ENCODE results near the gene LRRC45.

Gene LRRC45

GRCh38 chr17:82019690-82020571, 3.2 kb upstream of the LRRC45 start:
- peak; percentile 39 for DNase-seq (ENCODE audit: low read depth)

DNA sequence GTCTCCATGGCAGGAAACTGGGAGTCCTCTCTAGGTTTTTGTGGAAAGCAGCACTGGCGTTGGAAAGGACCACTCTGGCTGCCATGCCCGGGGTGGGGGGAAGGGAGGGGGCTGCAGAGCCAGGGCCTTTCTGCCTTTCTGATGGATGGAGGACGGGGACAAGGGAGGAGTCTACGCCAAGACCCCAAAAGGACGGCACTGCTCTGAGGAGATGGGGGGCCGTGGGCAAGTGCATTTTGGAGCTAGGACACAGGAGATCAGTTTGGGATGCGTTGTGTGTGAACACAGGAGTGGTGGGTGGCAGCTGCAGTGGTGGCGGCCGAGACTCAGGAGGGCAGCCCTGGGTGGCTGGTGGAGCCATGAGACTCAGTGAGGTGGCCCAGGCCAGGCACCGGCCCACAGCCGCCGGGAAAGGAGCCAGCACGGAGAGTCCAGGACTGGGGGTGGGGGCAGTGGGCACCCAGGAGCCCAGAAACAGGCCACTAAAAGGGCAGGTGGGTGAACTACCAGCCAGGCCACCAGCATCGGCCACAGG, 2.5 kb upstream of the LRRC45 start:
- no peak for DNase-seq (ENCODE audit: low read depth)

- peak; percentile 83 for DNase-seq (ENCODE audit: low read depth)
These were observed 1.8 kb upstream of the LRRC45 start for GRCh38 chr17:82021107-82021899.

- no peak for DNase-seq (ENCODE audit: low read depth)
These were observed 1.2 kb upstream of the LRRC45 start for GRCh38 chr17:82021900-82022309.

GRCh38 chr17:82022310-82022980, 660 bp upstream of the LRRC45 start, which contains the start of gene CENPX:
CENPX (minus strand) TSS chr17:82022878; CDS start chr17:82022861, 17 bp downstream.
- peak; percentile 8 for DNase-seq (ENCODE audit: low read depth)

DNA sequence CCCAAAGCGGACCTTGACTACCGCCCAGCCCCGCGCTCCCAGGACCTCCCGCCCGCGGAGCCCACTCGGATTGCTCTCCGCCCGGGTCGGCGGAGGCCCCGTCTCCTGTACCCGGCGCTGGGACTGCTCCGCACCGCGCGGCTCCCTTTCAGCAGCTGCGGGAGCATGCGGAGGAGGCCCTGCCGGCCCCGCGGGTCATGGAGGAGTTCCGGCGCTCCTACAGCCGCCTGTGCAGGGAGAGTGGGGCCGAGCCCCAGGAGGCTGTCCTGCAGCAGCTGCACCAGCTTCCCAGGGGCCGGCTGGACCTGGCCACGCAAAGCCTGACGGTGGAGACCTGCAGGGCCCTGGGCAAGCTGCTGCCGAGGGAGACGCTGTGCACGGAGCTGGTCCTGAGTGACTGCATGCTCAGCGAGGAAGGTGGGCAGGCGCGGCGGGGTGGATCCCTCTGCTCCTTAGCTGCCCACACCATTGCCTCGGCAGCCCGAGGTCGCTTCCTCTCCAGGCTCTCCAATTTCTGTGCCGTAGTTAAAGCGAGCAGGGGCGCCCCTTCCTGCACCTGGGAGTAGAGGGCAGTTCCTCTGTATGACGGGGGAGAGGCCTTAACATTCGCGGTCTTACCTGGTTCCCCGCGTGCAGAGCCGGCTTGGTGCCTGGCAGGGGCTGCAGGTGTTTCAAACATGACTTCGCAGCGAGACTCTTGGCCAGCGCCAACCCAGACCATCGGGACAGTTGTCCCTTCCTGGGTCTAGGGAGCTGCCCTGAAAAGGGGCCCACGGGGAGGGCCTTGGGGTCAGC, 539 bp downstream of the LRRC45 start:
- peak; percentile 26 for DNase-seq (ENCODE audit: low read depth)

DNA sequence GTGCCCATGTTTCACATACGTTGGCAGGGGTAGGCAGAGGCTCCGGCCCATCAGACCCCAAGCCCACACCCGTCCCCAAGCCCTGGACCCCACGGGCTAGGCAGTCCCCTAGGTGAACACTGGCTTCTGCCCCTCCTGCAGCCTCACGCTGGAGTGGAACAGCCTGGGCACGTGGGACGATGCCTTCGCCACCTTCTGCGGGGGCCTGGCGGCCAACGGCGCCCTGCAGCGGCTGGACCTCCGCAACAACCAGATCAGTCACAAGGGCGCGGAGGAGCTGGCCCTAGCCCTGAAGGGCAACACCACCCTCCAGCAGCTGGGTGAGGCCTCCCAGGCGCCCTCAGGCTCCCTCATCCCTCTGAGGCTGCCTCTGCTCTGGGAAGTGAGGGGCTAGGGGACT, 1.8 kb downstream of the LRRC45 start:
- no peak for DNase-seq (ENCODE audit: low read depth)

DNA sequence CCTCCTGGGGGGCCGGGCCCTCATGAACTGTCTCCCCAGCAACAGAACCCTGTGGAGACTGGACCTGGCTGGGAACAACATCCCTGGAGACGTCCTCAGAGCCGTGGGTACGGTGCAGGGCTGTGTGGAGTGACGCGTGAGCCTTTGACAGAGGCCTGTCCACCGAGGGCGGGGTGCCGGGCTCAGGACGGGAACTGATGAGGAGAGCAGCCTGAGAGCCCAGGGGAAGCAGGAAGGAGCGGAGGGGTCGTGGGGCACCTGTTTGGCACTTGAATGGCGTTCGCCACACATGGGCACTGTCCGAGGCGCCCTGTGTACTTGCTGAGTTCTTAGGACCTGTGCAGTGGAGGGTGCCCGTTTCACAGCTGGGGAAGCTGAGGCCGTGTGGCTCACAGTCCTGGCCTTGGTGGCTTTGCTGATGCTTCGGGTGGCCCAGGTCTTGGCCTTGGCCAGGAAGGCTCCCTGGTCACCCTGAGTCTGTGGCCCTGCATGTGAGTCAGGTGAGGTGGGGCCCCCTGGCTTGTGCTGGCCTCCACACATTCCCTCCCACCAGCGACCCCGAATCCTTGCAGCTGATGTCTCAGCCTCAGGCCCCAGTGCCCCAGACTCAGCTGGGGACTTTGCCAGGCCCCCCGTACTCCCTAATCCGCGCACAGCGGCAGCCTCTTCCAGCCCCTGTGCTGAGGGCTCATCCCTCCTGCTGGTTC, 2.4 kb downstream of the LRRC45 start:
- no peak for DNase-seq (ENCODE audit: low read depth)

- no peak for DNase-seq (ENCODE audit: low read depth)
These were observed 5.1 kb downstream of the LRRC45 start for GRCh38 chr17:82028246-82028645.

DNA sequence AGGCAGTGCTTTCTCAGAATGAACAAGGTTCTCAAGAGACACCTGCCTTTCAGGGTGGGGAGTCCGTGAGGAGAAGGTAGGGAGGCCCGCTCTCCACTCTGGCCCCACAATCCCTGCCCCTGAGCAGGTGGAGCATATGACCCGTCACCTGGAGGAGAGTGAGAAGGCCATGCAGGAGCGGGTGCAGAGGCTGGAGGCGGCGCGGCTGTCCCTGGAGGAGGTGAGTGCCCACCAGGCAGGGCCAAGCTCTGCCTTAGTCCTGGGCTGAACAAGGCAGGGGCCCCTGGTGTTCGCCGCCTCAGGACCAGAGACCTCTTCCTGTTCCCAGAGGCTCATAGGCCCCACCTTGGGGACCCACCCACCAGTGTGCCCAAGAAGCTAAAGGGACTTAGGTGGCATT, 5.9 kb downstream of the LRRC45 start:
- DNase-seq (ENCODE audit: low read depth): no peak

DNA sequence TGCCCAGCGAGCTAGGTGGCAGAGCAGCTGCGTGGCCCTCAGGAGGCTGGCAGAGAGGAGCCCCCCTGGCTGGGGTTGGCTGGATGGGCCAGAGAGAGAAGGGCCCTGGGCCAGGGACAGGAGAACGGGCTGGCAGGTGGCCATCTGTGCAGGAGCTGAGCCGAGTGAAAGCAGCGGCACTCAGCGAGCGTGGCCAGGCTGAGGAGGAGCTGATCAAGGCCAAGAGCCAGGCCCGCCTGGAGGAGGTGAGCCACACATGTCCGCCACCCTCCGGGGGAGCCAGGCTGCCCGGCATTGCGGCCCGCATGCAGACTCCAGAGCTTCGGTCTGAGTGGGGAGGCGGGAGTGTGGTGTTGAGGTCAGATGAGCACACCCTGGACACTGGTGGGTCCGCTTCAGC, 6.3 kb downstream of the LRRC45 start:
- DNase-seq (ENCODE audit: low read depth): no peak

DNA sequence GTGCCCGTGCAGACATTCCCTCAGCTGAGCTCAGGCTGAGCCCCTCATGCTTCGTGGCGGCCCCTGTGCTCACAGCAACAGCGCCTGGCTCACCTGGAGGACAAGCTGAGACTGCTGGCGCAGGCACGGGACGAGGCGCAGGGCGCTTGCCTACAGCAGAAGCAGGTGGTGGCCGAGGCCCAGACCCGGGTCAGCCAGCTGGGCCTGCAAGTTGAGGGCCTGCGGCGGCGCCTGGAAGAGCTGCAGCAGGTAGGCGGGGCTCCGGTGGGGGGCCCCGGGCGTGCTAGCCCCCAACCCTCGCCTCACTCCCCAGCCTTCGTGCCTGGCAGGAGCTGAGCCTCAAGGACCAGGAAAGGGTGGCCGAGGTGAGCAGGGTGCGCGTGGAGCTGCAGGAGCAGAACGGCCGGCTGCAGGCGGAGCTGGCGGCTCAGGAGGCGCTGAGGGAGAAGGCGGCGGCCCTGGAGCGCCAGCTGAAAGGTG, 6.9 kb downstream of the LRRC45 start:
- no peak for DNase-seq (ENCODE audit: low read depth)

DNA sequence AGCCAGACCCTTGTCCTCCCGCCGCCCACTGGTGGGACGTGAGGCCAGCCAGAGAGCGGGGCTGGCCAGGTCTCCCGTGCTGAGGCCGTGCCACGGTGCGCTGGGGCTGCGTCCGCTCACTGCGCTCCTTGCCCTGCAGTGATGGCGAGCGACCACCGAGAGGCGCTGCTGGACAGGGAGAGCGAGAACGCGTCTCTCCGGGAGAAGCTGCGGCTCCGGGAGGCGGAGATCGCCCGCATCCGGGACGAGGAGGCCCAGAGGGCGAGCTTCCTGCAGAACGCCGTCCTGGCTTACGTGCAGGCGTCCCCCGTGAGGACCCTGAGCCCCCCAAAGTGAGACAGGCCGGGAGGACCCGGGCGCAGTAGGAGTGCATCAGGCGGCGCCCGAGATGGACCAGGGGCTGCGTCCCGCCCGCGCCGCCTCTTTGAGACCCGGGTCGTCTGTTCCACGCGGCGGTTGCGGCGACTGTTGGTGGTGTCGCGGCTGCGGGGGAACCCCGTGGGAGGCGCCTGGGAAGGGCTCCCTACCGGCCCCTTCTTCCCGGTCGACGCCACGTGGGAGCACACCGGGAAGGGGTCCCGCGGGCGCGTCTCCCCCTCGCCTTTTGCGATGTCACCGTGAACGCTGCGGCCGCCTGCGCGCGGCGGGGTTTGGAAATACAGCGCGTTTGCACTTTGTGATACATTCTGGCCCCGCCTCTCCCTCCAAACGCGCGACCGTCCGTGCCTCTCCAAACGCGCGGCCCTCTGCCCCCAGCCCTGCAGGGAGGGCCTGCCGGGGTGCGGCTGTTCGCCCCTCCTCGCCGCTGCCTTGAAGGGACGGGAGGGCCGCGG, 7.6 kb downstream of the LRRC45 start:
- DNase-seq (ENCODE audit: low read depth): peak; percentile 83

DNA sequence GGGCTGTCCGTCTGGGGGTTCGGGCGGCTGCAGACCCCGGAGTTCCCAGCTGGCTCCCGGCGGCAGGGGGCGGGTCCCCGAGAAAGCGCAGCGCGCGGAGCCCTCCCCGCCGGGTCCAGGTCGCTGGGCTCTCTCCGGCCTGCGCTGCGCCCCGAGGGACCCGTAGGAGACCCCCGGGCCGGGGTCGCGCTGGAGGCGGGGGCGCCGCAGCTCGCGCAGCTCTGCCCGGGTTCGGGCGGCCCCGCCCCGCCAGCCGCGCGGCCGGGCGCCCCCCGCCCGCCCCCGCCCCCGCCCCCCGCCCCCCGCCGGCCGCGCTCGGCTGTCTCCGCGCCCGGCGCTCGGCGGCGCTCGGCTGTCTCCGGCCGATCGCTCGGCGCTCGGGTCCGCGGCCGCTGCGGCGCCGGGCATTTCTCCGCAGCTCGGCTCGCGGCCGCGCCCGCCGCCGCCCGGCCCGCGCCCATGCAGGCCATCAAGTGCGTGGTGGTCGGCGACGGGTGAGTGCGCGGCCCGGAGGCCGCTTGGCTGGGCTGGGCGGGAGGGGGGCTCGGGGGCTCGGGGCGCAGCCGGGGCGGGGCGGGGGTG, 8.3 kb downstream of the LRRC45 start, which contains the start of gene RAC3:
RAC3 (plus strand) TSS at position 376 of the 582 bp plus-strand sequence; CDS start at position 460, 84 bp downstream.
- DNase-seq (ENCODE audit: low read depth): peak; percentile 31

- no peak for DNase-seq (ENCODE audit: low read depth)
These were observed 9.0 kb downstream of the LRRC45 start for GRCh38 chr17:82031885-82032627.

DNA sequence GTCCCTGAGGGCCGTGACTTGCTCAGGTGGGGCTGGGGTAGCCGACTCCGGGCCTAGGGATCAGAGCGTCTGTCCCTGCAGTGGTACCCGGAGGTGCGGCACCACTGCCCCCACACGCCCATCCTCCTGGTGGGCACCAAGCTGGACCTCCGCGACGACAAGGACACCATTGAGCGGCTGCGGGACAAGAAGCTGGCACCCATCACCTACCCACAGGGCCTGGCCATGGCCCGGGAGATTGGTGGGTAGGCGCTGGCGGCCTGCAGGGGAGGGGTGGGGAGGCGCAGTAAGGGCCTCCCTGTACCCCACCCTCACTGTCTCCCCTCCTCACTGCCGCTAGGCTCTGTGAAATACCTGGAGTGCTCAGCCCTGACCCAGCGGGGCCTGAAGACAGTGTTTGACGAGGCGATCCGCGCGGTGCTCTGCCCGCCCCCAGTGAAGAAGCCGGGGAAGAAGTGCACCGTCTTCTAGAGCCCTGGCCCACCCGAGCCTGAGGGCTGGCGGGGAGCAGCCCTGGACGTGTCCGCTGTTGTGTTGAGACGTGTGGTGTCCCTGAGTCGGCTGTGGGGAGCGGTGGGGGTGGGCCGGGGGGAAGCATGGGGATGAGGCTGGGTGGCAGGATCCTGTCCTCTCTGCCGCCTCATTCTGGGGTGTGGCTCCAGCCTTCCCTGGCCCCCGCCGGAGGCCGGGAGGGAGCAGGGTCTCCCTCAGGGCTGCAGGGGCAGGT, 10.4 kb downstream of the LRRC45 start:
- no peak for DNase-seq (ENCODE audit: low read depth)

DNA sequence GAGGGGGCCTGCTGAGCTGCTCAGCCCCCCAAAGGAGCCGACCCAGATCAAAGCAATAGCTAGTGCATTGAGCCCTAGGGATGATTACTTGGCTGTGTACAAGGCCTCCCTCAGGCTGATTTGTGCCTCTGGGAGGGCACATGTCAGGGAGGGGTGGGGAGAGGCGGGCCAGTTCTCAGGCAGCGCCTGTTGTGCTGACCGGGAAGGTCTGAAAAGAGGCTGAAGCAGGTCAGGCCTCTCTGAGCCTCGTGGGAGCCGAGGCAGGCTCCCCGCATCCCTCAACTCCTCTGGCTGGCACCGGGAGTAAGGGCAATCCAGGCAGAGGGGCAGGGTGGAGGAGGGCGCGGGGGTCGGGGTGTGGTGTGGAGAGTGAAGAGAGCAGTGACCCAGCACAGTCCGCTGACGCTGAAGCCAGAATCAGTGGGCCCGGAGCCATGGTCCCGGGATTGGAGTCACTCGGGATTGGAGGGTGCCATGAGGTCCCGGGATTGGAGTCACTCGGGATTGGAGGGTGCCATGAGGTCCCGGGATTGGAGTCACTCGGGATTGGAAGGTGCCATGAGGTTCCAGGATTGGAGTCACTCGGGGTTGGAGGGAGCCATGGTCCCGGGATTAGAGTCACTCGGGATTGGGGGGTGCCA, 11.4 kb downstream of the LRRC45 start:
- DNase-seq (ENCODE audit: low read depth): no peak

Measured in EH (cell line).